HEK293T (cell line): ENCODE results near the gene DHRS1.

Source experiments
- FOXM1 ChIP-seq: fragments of 450-650 bp; IDR thresholded peaks from 2 replicates; pipeline ENCODE4 v1.6.1; 2017; ENCODE audit warnings: mild to moderate bottlenecking, borderline replicate concordance
- SP1 ChIP-seq: fragments of 450-650 bp; IDR thresholded peaks from 2 replicates; pipeline ENCODE4 v1.6.1; 2017

DNA sequence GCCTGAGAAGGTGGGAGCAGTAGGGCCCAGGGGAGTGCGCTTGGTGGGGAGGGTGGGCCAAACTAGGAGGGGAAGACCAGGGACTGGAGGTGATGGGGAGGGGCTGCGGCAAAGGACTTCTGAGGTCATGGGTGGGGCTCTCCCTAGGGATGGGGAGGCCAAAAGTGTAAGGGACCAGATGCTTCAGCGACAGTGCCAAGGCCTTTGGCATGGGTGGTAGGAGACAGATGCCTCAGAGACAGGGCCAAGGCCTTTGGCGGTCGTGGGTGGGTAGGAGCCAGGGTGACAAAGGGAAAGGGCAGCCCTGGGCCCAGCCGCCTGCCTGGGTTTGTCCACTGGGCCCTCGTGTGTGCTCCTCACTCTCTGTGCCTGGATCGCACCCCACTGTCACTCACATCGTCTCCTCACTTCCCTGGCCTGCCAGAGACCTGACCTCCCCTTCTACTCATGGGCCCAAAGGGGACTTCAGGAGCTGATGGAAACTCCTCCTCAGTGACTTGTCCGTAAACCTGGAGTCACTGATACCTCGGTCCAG, 15.0 kb downstream of the DHRS1 start:
- TF ChIP-seq FOXM1 (no peak), SP1 (no peak)
